Measurements from ENCODE around the gene ARMC3.

The ARMC3 gene

DNA sequence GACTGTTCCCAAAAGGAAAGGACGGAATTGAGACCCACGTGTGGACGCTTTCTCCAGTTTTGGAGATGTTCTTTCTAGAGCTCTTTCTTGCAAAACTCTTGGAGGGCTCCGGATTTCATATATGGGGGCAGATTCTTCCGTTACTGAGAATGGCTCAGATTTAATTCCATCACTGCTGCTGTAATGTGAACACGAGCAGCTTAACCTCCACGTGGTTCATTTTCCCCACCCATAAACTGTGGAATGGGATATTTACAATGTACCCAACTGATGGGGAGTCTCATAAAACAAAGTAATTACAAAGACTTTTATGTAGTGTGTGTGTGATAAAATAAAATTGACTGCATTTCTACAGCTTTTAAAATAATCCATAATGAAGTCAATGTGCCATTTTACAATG is 152.4 kb downstream of the ARMC3 start:
- DNase-seq = no peak

- DNase-seq = no peak
These were observed 153.4 kb downstream of the ARMC3 start for GRCh38 chr10:23081221-23081750.

DNA sequence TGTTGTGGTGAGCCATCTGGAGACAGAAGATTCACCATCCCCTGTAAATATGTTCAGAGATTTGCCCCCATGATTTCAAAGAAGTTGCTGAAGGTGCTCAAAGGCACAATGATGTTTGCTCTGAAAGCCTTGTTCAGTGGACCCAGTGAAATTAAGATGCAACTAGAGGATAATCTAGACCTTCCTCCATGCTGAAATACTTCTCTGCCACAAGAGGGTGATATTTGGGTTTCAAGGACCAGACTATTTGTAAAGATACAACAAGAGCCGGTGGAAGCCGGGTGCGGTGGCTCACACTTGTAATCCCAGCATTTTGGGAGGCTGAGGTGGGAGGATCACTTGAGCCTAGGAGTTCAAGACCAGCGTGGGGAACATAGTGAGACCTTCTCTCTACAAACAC is 154.0 kb downstream of the ARMC3 start:
- no peak for DNase-seq

All from bone marrow (tissue), 2 donors.